Upper lobe of left lung (tissue), 4 donors: ENCODE measurements around the gene KCNJ15.

ENCODE experiments used
- CTCF ChIP-seq, 6 experiments: fragments of 450-650 bp in 4 of 6; fragments of 200-600 bp in 2 of 6; sonication (generic) in 2 of 6; IDR thresholded peaks; one replicate each; pipeline ENCODE4 v1.5.1; 2016 to 2019; ENCODE audit warnings: antibody characterized with exemption in 6 of 6
- EP300 ChIP-seq, 4 donors: sonication (generic); formaldehyde crosslinking; IDR thresholded peaks; one replicate each; pipeline ENCODE4 v1.5.1; 2017; ENCODE audit warnings: antibody characterized with exemption in 4 of 4, control low read depth in 2 of 4
- POLR2A ChIP-seq, 4 donors: fragments of 450-650 bp; IDR thresholded peaks; one replicate each; pipeline ENCODE4 v1.5.1; 2016 to 2017; ENCODE audit warnings: antibody characterized with exemption in 4 of 4, mild to moderate bottlenecking in 2 of 4
- POLR2AphosphoS5 ChIP-seq, 2 donors: sonication (generic); formaldehyde crosslinking; IDR thresholded peaks; one replicate each; pipeline ENCODE4 v1.5.1; 2017; ENCODE audit warnings: antibody characterized with exemption in 2 of 2

GRCh38 chr21:38354231-38354630 is 97.4 kb downstream of the KCNJ15 start:
- TF ChIP-seq CTCF (IDR thresholded peaks at IDR 0.05), result no peak
- TF ChIP-seq EP300 (IDR thresholded peaks at IDR 0.05), result no peak
- TF ChIP-seq POLR2A (IDR thresholded peaks at IDR 0.05), result no peak
- TF ChIP-seq POLR2AphosphoS5 (IDR thresholded peaks at IDR 0.05), result no peak
